H1 (cell line): ENCODE data around the gene POLR3GL. TPM values are rescaled to one million over a fixed set of nuclear protein-coding genes. Genes with fewer than 3 reads are reported as not detected.

Source experiments
- CTCF ChIA-PET: fragments of 300-600 bp; sonication (Branson Sonifier 250); formaldehyde crosslinking; loops from one replicate; lab custom pipeline; 2021; ENCODE audit not compliant: partially characterized antibody; lab: Charles Lee
- POLR2A ChIA-PET: fragments of 300-600 bp; sonication (Branson Sonifier 250); formaldehyde crosslinking; loops from one replicate; lab custom pipeline; 2021; ENCODE audit warnings: inconsistent platforms; ENCODE audit not compliant: partially characterized antibody; lab: Charles Lee
- DNase-seq, 2 experiments: peaks; one replicate each; pipeline versions ENCODE4 v3.0.0 to v3.0.0-alpha.2; 2010 to 2022; ENCODE audit warnings: low spot score in 2 of 2, low read depth in 1 of 2, mixed read lengths in 1 of 2
- FAIRE-seq: peaks from 2 replicates; lab custom pipeline; 2011; peaks lifted over from hg19 to GRCh38; lab: Jason Lieb, UNC
- H2AFZ ChIP-seq: 2 replicates; pipeline ENCODE4 v1.8.1; 2012; ENCODE audit warnings: low read length, inconsistent platforms
- H2AK5ac ChIP-seq: 2 replicates; pipeline ENCODE4 v1.6.1; 2013; ENCODE audit warnings: low read depth, low read length
- H2BK120ac ChIP-seq: replicated peaks from 2 replicates; pipeline ENCODE3; 2013; ENCODE audit warnings: low read depth, low read length, inconsistent platforms
- H2BK12ac ChIP-seq: 2 replicates; pipeline ENCODE4 v1.6.1; 2013; ENCODE audit warnings: low read depth, low read length
- H2BK15ac ChIP-seq: 2 replicates; pipeline ENCODE4 v1.6.1; 2013; ENCODE audit warnings: low read length
- H2BK20ac ChIP-seq: 2 replicates; pipeline ENCODE4 v1.6.1; 2013; ENCODE audit warnings: low read length
- H2BK5ac ChIP-seq: 2 replicates; pipeline ENCODE4 v1.6.1; 2013; ENCODE audit warnings: low read depth, low read length
- H3K14ac ChIP-seq: 2 replicates; pipeline ENCODE4 v1.6.1; 2013; ENCODE audit warnings: inconsistent platforms; ENCODE audit not compliant: insufficient read length
- H3K18ac ChIP-seq: 2 replicates; pipeline ENCODE4 v1.6.1; 2013; ENCODE audit warnings: low read length; ENCODE audit errors: extremely low read depth
- H3K23ac ChIP-seq: 2 replicates; pipeline ENCODE4 v1.6.1; 2013; ENCODE audit warnings: inconsistent platforms; ENCODE audit not compliant: insufficient read length
- H3K23me2 ChIP-seq: 2 replicates; pipeline ENCODE4 v1.6.1; 2013; ENCODE audit warnings: low read depth, low read length
- H3K27ac ChIP-seq: 2 replicates; pipeline ENCODE4 v1.6.1; 2011; ENCODE audit warnings: low read depth, low read length, inconsistent platforms
- H3K27me3 ChIP-seq, 4 experiments: replicated peaks in 1 of 4; 1 replicate in 1 of 4; 2 replicates in 3 of 4; pipeline versions ENCODE4 v1.6.1 to v1.8.1; 2011 to 2013; ENCODE audit warnings: low read length in 3 of 4, mild to moderate bottlenecking in 3 of 4, inconsistent platforms in 2 of 4, mixed read lengths in 2 of 4, moderate library complexity in 1 of 4; ENCODE audit not compliant: control insufficient read depth in 3 of 4, insufficient read depth in 3 of 4; ENCODE audit errors: extremely low read depth in 1 of 4
- H3K36me3 ChIP-seq, 4 experiments: 2 replicates each; pipeline versions ENCODE4 v1.6.1 to v1.8.1; 2011 to 2013; ENCODE audit warnings: mild to moderate bottlenecking in 4 of 4, low read length in 3 of 4, moderate library complexity in 2 of 4, control low read depth in 1 of 4, inconsistent platforms in 1 of 4; ENCODE audit not compliant: insufficient read depth in 4 of 4, control insufficient read depth in 2 of 4
- H3K4ac ChIP-seq: replicated peaks from 2 replicates; pipeline ENCODE3; 2013; ENCODE audit warnings: low read length, low read depth, mixed read lengths, inconsistent platforms; ENCODE audit not compliant: insufficient read length
- H3K4me1 ChIP-seq, 4 experiments: replicated peaks in 1 of 4; 1 replicate in 1 of 4; 2 replicates in 3 of 4; pipeline versions ENCODE4 v1.6.1 to v1.8.1; 2011 to 2013; ENCODE audit warnings: low read length in 3 of 4, inconsistent platforms in 2 of 4, mixed read lengths in 1 of 4; ENCODE audit not compliant: insufficient read depth in 4 of 4, control insufficient read depth in 3 of 4
- H3K4me2 ChIP-seq, 2 experiments: 2 replicates each; pipeline versions ENCODE4 v1.6.1 to v1.8.1; 2011 to 2013; ENCODE audit warnings: low read depth in 2 of 2, low read length in 2 of 2, control low read depth in 1 of 2, inconsistent platforms in 1 of 2, mild to moderate bottlenecking in 1 of 2; ENCODE audit not compliant: insufficient read depth in 1 of 2
- H3K4me3 ChIP-seq, 4 experiments: fragments of 200-600, 300-600 bp in 1 of 4; sonication (generic), shearing (Covaris generic), sonication (Bioruptor Twin) in 1 of 4; 2 replicates each; pipeline versions ENCODE4 v1.5.1 to v1.8.1; 2011 to 2016; ENCODE audit warnings: low read length in 4 of 4, low read depth in 3 of 4, control low read depth in 2 of 4, inconsistent platforms in 2 of 4, mild to moderate bottlenecking in 2 of 4, mixed read lengths in 1 of 4, moderate library complexity in 1 of 4; ENCODE audit not compliant: insufficient read depth in 2 of 4; ENCODE audit errors: extremely low read depth in 1 of 4
- H3K56ac ChIP-seq: replicated peaks from 2 replicates; pipeline ENCODE3; 2013; ENCODE audit warnings: low read depth, mild to moderate bottlenecking, mixed read lengths, low read length, inconsistent platforms; ENCODE audit not compliant: insufficient read length
- H3K79me1 ChIP-seq: 2 replicates; pipeline ENCODE4 v1.6.1; 2013; ENCODE audit warnings: low read depth, low read length, control low read depth
- H3K79me2 ChIP-seq, 2 experiments: 2 replicates each; pipeline versions ENCODE4 v1.6.1 to v1.8.1; 2012 to 2013; ENCODE audit warnings: low read length in 2 of 2, mild to moderate bottlenecking in 2 of 2, inconsistent platforms in 1 of 2; ENCODE audit not compliant: insufficient read depth in 2 of 2, control insufficient read depth in 1 of 2
- H3K9ac ChIP-seq, 4 experiments: replicated peaks in 1 of 4; 1 replicate in 1 of 4; 2 replicates in 3 of 4; pipeline versions ENCODE4 v1.6.1 to v1.8.1; 2011 to 2013; ENCODE audit warnings: low read depth in 3 of 4, low read length in 3 of 4, control low read depth in 2 of 4, mild to moderate bottlenecking in 2 of 4, moderate library complexity in 2 of 4, inconsistent platforms in 1 of 4; ENCODE audit errors: extremely low read depth in 1 of 4
- H3K9me3 ChIP-seq, 2 experiments: 2 replicates each; pipeline versions ENCODE4 v1.6.1 to v1.8.1; 2012 to 2013; ENCODE audit warnings: mild to moderate bottlenecking in 2 of 2, moderate library complexity in 2 of 2, control low read depth in 1 of 2, inconsistent platforms in 1 of 2, low read depth in 1 of 2, low read length in 1 of 2, mixed read lengths in 1 of 2; ENCODE audit not compliant: insufficient read depth in 2 of 2
- H4K20me1 ChIP-seq, 2 experiments: replicated peaks in 1 of 2; 2 replicates each; pipeline versions ENCODE3 to v1.8.1; 2011 to 2013; ENCODE audit warnings: inconsistent platforms in 2 of 2, low read length in 2 of 2, mild to moderate bottlenecking in 1 of 2; ENCODE audit not compliant: insufficient read depth in 2 of 2, control insufficient read depth in 1 of 2
- H4K5ac ChIP-seq: 2 replicates; pipeline ENCODE4 v1.6.1; 2013; ENCODE audit warnings: low read length, low read depth, mixed read lengths, inconsistent platforms; ENCODE audit not compliant: insufficient read length
- H4K8ac ChIP-seq: 2 replicates; pipeline ENCODE4 v1.8.0; 2013; ENCODE audit warnings: mild to moderate bottlenecking, moderate library complexity, low read length, inconsistent platforms; ENCODE audit not compliant: insufficient read depth; ENCODE audit errors: extremely low read depth
- H4K91ac ChIP-seq: replicated peaks from 2 replicates; pipeline ENCODE3; 2013; ENCODE audit warnings: low read length, mixed read lengths, inconsistent platforms; ENCODE audit not compliant: insufficient read length
- ASH2L ChIP-seq: fragments of 200-600, 300-600 bp; sonication (generic); IDR thresholded peaks from one replicate; pipeline ENCODE4 v1.7.1; 2017; ENCODE audit warnings: low read length
- ATF2 ChIP-seq: IDR thresholded peaks from 2 replicates; pipeline ENCODE4 v1.6.1; 2012; ENCODE audit warnings: low read length, inconsistent platforms
- ATF3 ChIP-seq: IDR thresholded peaks from 2 replicates; pipeline ENCODE4 v1.6.1; 2011; ENCODE audit warnings: low read depth, mild to moderate bottlenecking, low read length; ENCODE audit not compliant: insufficient read depth
- CBX5 ChIP-seq: fragments of 300-800, 300-1000 bp; sonication (generic); IDR thresholded peaks from 2 replicates; pipeline ENCODE4 v1.7.1; 2016; ENCODE audit warnings: antibody characterized with exemption, low read length, low read depth
- CEBPB ChIP-seq: IDR thresholded peaks from 2 replicates; pipeline ENCODE4 v1.6.1; 2012; ENCODE audit warnings: low read depth, low read length
- CHD1 ChIP-seq: IDR thresholded peaks from 2 replicates; pipeline ENCODE4 v1.6.1; 2012; ENCODE audit warnings: low read depth, low read length, improper control_type of control experiment
- FOSL1 ChIP-seq: IDR thresholded peaks from 2 replicates; pipeline ENCODE4 v1.6.1; 2011; ENCODE audit warnings: mild to moderate bottlenecking, low read depth, low read length, moderate library complexity; ENCODE audit not compliant: insufficient read depth
- MAFK ChIP-seq: IDR thresholded peaks from 2 replicates; pipeline ENCODE4 v1.6.1; 2012; ENCODE audit warnings: low read depth, mild to moderate bottlenecking, improper control_type of control experiment, low read length
- POLR2A ChIP-seq, 2 experiments: IDR thresholded peaks; 1 replicate in 1 of 2; 2 replicates in 1 of 2; pipeline ENCODE4 v1.6.1; 2011; ENCODE audit warnings: low read depth in 2 of 2, low read length in 2 of 2, mild to moderate bottlenecking in 2 of 2; ENCODE audit errors: control extremely low read depth in 1 of 2
- POU5F1 ChIP-seq: IDR thresholded peaks from 2 replicates; pipeline ENCODE4 v1.6.1; 2011; ENCODE audit warnings: low read depth, mild to moderate bottlenecking, low read length, moderate library complexity
- SP1 ChIP-seq: IDR thresholded peaks from 2 replicates; pipeline ENCODE4 v1.6.1; 2011; ENCODE audit warnings: low read depth, low read length
- TEAD4 ChIP-seq: IDR thresholded peaks from 2 replicates; pipeline ENCODE4 v1.6.1; 2012; ENCODE audit warnings: low read depth, low read length, inconsistent platforms, mixed read lengths
- WGBS, 2 experiments: shearing (Covaris generic) in 1 of 2; methylation state at CpG; one replicate each; pipeline versions ENCODE4 v1.1.6 to v1.1.7; 2013 to 2015; ENCODE audit warnings: low lambda C conversion rate in 2 of 2, mixed read lengths in 2 of 2, inconsistent platforms in 1 of 2, low coverage in 1 of 2, missing lambda C conversion rate in 1 of 2; ENCODE audit not compliant: insufficient replicate concordance in 2 of 2, insufficient coverage in 1 of 2, insufficient read length in 1 of 2; ENCODE audit errors: extremely low coverage in 1 of 2, missing lambda C conversion rate in 1 of 2; 5-methylcytosine and 5-hydroxymethylcytosine counted together
- polyA plus RNA-seq, 7 experiments: library from polyadenylated mRNA; depleted of rRNA in 3 of 7; stranded (reverse) in 5 of 7; unstranded in 2 of 7; fragments of >200 nt in 5 of 7; fragments of 200-250 nt in 2 of 7; gene quantifications; 1 replicate in 5 of 7; 2 replicates in 1 of 7; 4 replicates in 1 of 7; pipeline versions ENCODE4 v1.2.1 to v1.2.3, GENCODE V29; 2011 to 2013; ENCODE audit warnings: missing spikeins in 2 of 7, mixed read lengths in 2 of 7
- total RNA-seq: library from RNA; stranded (reverse); fragmentation: NEBNext Ultra II Directional; extraction: Animal tissue kit (Norgen Biotek cat#: 25700); gene quantifications from 2 replicates; pipeline ENCODE4 v1.2.1, GENCODE V29; 2021

The POLR3GL gene
- total and polyA plus RNA-seq, 2 of the 8 experiments (the other 6 are each of a cell fraction or from before 2014, with no cell fraction given) = 3.1 to 3.9 TPM

GRCh38 chr1:146007489-146008133 lies 43.1 kb downstream of the POLR3GL start:
- H2BK20ac ChIP-seq = no peak overlapping the region
- no peak overlapping the region for H3K4ac ChIP-seq
- no peak overlapping the region for H4K8ac ChIP-seq
- no peak overlapping the region for H3K56ac ChIP-seq
- H3K4me3 ChIP-seq = no peak overlapping the region
- no peak overlapping the region for H2BK5ac ChIP-seq
- no peak overlapping the region for H4K5ac ChIP-seq
- H2BK12ac ChIP-seq = no peak overlapping the region
- H2AK5ac ChIP-seq = no peak overlapping the region
- H2BK15ac ChIP-seq = no peak overlapping the region
- no peak overlapping the region for H4K91ac ChIP-seq
- no peak overlapping the region for H2AFZ ChIP-seq
- no peak overlapping the region for H3K18ac ChIP-seq
- H3K23ac ChIP-seq = no peak overlapping the region
- H2BK120ac ChIP-seq = no peak overlapping the region
- DNase-seq (no peak), FAIRE-seq (no peak)
- H3K27ac ChIP-seq = no peak overlapping the region
- no peaks in the 10 kb centered on the region for H3K27me3 ChIP-seq
- H4K20me1 ChIP-seq = no peaks in the 10 kb centered on the region
- POLR2A ChIA-PET = interaction anchor here (0.9 to 4.5 kb wide), 5 partner anchors 12 to 160 kb away, joined by 3 to 30 read pairs (median 5); no protein-coding TSS in a partner anchor
- H3K79me1 ChIP-seq = no peaks in the 10 kb centered on the region
- no peaks in the 10 kb centered on the region for H3K79me2 ChIP-seq
- 91% methylated on average over 8 of the region's 8 CpGs; no CpG with 5 or more reads in 1 of the 2 experiments for WGBS, 2 experiments
- H3K4me1 ChIP-seq = no peaks in the 10 kb centered on the region; a peak in 1 of 7 replicates
- H3K9ac ChIP-seq = no peak overlapping the region
- no peak overlapping the region for H3K4me2 ChIP-seq
- no peaks in the 10 kb centered on the region for H3K36me3 ChIP-seq
- CTCF ChIA-PET = interaction anchor here (0.7 to 7.3 kb wide), 20 partner anchors 10 to 160 kb away, joined by 3 to 152 read pairs (median 6); partner anchors contain the start of genes ANKRD34A, HJV, LIX1L and NUDT17
- H3K14ac ChIP-seq = no peak overlapping the region
- no peaks in the 10 kb centered on the region for H3K9me3 ChIP-seq
- H3K23me2 ChIP-seq = no peaks in the 10 kb centered on the region
- TF ChIP-seq ASH2L = no peak
- TF ChIP-seq ATF3 = no peak
- TF ChIP-seq POU5F1 = no peak
- no peak for TF ChIP-seq CBX5
- TF ChIP-seq ATF2 = no peak
- no peak for TF ChIP-seq FOSL1
- no peak for TF ChIP-seq POLR2A (IDR thresholded peaks at IDR 0.05; ENCODE audit: control extremely low read depth in 1 of 2, low read depth in 2 of 2, low read length in 2 of 2)
- no peak for TF ChIP-seq CHD1
- TF ChIP-seq TEAD4 = no peak
- no peak for TF ChIP-seq SP1
- TF ChIP-seq CEBPB = no peak
- no peak for TF ChIP-seq MAFK
